Measurements from ENCODE around the gene WDR91. TPM values are rescaled to one million over a fixed set of nuclear protein-coding genes. Genes with fewer than 3 reads are reported as not detected.

Gene WDR91
- polyA plus RNA-seq, 2 of the 4 experiments (the other 2 are of a cell fraction): 5.1 to 5.3 TPM

- ChIA-PET POLR2A (no interaction called here), CTCF (interaction anchor here (1.8 to 2.5 kb wide), 2 partner anchors 10 to 15 kb away, joined by 6 to 7 read pairs; partner anchors contain the start of gene CYREN)
- no peak for ATAC-seq
- no peak for DNase-seq (ENCODE audit: low read depth in 1 of 2, low spot score in 1 of 2)
- no peak overlapping the region for H3K4me2 ChIP-seq
- TF ChIP-seq ZFP36 (IDR thresholded peaks at IDR 0.05; ENCODE audit: borderline replicate concordance, partially characterized antibody) (no peak), PBX3 (IDR thresholded peaks at IDR 0.05) (no peak), RAD21 (conservative IDR thresholded peaks at IDR 0.05 in 1 of 2, IDR thresholded peaks at IDR 0.05 in 1 of 2) (no peak), REST (IDR thresholded peaks at IDR 0.05) (no peak), E2F6 (IDR thresholded peaks at IDR 0.05; ENCODE audit: borderline replicate concordance, low read depth) (no peak), NR3C1 (IDR thresholded peaks at IDR 0.05) (no peak), ATOH8 (CRISPR knock-in tag; IDR thresholded peaks at IDR 0.05; ENCODE audit: low read depth) (no peak), HOXB13 (CRISPR knock-in tag; IDR thresholded peaks at IDR 0.05; ENCODE audit: low read depth) (no peak), USF2 (IDR thresholded peaks at IDR 0.05) (no peak), CEBPB (IDR thresholded peaks at IDR 0.05) (no peak), KDM1A (IDR thresholded peaks at IDR 0.05; ENCODE audit: low read depth) (no peak), CBX8 (IDR thresholded peaks at IDR 0.05) (no peak), HOXA7 (CRISPR knock-in tag; IDR thresholded peaks at IDR 0.05) (no peak), POLR2A (IDR thresholded peaks at IDR 0.05; ENCODE audit: low read length) (no peak), RNF2 (IDR thresholded peaks at IDR 0.05; ENCODE audit: borderline replicate concordance, low read depth) (no peak), EHF (CRISPR knock-in tag; IDR thresholded peaks at IDR 0.05) (no peak), FOSB (CRISPR knock-in tag; IDR thresholded peaks at IDR 0.05) (no peak), HDAC2 (IDR thresholded peaks at IDR 0.05) (no peak), NFE2L2 (conservative IDR thresholded peaks at IDR 0.05; ENCODE audit: low read length) (no peak), PHF8 (IDR thresholded peaks at IDR 0.05; ENCODE audit: borderline replicate concordance, low read depth) (no peak)
- no peaks in the 10 kb centered on the region for H3K9me3 ChIP-seq
- FAIRE-seq: no peak
- no peaks in the 10 kb centered on the region for H3K4me1 ChIP-seq
- WGBS (ENCODE audit: missing lambda C conversion rate): 74% methylated on average over 6 of the region's 7 CpGs
- H3K27ac ChIP-seq: no peak overlapping the region
- H3K4me3 ChIP-seq: no peak overlapping the region
Measured at GRCh38 chr7:135185471-135186260, 25.7 kb downstream of the WDR91 start.
